GM19239 (cell line): Measurements from ENCODE around the gene HOTAIR.
A peak's percentile ranks its signal among the peaks of the same experiment; 100 is the strongest.

Experiments
- DNase-seq: peaks from one replicate; pipeline ENCODE4 v3.0.0; 2011; ENCODE audit warnings: low spot score; ENCODE audit not compliant: insufficient read length
- FAIRE-seq: peaks from 2 replicates; lab custom pipeline; 2011; peaks lifted over from hg19 to GRCh38; lab: Jason Lieb, UNC

Gene HOTAIR

DNA sequence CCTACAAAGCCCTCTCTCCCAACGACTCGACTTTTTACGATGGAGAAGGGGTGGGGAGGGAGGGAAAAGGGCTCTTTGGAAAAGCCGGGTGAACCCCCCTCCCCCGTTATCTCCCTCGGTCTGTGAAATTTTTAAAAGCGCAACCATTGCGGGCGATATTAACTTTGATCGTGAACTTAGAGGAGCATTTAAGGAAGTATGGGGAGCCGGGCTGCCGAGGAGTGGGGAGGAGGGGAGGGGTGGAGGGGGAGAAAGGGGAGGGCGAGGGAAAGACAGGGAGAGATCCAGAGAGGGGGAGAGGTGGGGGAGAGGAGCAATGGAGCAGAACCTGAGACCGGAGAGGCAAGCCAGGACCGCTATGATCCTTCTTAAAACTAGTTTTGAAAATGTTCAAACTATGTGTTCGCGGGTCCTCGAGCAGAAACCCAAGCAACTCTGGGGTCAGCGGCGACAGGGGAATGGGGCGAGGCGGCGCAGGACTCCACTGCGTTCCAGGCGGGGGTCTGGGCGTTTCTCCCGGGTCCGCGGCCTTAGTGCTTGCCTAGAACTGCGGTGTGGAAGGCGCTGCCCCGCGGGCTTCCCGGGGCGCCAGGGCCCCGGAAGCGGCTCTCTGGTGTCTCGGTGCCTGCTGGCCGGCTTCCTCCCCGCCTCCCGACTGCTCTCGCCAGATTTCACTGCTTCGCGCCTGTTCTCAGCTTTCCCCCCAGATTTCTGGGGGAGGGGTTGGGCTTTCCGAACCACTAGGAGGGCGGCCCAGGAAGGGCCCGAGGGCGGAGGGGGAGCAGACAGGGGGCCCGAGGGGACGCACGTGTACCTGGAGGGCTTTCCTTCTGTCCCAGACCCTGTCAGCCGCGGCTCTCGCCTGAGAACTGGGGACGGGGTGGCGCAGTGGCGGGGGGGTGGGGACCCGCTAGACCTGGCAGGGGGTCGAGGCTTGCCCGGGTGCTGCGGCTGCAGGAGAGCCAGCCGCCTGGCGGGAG, at the start of gene HOTAIR:
TSS of gene HOTAIR (minus strand) at position 871 of the 980 bp plus-strand sequence.
- DNase-seq = no peak

DNA sequence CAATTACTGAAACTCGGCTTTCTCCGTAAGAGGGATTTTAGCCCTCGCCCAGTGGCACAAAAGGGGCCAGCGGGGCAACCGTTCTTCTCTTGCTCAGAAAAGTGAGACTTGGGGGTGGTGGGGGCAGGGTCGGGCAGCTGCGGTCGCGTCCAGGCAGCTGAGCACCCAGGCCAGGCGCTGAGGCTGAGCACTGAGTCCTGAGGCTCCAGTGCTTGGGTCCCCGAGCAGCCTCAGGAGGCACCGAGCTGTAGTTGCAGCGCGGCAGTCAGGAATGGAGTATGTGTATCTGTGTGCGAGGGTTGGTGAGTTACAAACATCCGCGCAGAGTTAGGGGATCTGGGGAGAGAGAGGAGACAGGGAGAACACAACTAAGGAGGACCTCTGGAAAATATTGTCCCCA, 49.4 kb upstream of the HOTAIR start:
- no peak for FAIRE-seq
- no peak for DNase-seq

More for the DNA sequence above, at the start of gene HOTAIR:
- FAIRE-seq = no peak

DNA sequence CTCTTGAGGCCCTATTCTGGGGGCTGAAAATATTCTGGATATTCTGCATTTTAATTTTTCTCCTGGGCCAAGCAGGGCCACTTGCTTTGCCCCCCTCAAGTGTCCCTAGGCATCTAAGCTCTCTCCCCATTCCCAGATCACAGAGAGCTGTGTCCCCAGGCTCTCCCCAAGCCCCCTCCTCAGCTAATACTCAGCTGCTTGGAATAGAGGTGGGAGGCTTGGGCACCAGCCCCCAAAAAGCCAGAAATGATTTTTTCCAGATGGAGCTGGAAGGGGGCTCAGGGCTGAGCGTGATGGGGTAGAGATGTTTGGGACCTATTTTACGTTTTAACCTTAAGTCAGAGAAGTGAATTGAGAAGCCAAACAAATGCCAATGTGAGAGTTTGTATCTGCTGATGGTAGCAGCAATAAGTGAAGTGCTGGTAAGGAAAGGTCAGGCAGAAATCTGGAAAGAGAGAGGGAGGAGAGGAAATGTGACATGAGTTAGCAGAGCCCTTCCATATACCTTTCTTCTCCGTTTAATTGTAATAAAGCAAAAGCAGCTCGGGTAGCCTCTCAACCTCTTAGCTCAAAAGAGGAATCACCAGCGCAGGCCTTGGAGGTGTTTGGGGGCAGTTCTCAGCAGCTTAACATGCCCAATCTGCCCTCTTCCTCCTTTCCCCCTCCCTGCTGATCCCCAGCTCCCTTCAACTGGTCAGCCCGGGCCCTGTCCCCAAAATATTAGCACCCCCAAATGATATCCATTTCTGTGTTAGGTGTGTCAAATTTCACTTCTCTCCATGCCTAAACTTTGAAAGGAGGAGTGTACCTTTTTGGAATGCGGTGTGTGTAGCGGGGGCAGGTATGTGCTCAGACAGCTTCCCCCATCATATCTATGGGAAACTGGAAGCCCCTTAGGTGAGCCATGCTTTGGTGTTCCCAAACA, 48.5 kb upstream of the HOTAIR start:
- no peak for FAIRE-seq
- no peak for DNase-seq

DNA sequence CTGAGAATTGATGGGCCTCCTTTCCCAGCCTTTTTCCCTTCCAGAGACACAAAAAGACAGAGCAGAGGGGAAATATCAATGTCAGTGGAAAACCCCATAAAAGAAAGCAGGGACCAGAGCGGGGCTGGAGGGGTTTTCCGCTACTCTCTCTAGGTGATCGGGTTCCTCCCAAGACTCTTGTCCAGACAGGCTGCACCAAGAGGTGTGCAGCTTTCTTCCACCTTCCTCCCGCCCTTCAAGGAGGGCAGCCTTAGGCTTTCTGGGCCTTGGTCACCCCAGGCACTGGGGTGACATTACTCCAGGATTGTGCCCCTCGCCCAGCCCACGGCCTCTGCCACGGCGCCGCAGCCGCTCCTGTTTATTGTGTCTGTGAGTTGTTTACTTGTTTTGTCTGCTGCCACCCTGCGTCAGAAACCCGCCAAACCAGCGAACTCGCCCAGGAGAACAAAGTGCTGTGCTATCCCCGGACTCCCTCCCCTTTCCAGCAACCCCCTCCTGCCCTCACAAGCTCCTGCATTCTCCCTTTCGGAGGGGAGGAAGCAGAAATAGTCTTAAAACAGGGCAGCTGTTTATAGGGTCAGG, 46.8 kb upstream of the HOTAIR start:
- no peak for FAIRE-seq
- DNase-seq = no peak

DNA sequence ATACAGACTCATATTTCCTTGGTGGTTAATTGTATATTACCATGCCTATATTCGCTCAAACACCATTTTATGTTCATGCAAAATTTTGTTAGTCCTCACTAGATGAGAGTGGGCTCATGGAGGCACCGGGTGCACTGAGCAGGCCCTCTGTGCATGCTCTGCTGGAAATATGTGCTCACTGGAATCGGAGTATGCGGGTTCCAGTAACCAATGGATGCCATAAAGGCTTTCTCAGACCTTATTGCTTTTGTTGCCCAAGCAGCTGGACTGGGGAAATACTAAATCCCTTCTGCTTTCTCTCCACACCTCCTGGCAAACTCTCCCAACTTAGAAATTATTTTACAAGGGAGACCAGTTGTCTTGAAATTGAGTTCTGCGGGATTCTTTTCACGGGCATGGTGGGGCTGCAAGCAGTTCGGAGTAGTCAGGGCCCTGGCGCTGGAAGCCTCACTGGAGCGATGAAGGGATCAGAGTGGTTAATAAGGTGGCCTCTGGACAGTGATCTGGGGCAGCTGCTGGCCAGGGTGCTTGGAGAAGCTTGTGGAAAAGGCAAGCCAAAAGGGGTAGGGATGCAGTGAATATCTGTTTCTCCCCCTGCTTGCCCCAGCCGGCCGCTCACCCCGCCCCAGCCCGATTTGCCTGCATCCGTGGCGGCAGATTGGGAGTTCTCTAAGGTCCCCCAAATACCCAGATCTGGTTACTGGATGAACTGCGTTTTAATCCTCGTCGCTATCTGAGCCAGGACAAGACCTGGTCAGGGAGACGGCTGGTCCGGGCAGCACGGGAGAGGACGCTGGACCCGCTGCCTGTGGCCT, 46.0 kb upstream of the HOTAIR start:
- FAIRE-seq = no peak
- no peak for DNase-seq

DNA sequence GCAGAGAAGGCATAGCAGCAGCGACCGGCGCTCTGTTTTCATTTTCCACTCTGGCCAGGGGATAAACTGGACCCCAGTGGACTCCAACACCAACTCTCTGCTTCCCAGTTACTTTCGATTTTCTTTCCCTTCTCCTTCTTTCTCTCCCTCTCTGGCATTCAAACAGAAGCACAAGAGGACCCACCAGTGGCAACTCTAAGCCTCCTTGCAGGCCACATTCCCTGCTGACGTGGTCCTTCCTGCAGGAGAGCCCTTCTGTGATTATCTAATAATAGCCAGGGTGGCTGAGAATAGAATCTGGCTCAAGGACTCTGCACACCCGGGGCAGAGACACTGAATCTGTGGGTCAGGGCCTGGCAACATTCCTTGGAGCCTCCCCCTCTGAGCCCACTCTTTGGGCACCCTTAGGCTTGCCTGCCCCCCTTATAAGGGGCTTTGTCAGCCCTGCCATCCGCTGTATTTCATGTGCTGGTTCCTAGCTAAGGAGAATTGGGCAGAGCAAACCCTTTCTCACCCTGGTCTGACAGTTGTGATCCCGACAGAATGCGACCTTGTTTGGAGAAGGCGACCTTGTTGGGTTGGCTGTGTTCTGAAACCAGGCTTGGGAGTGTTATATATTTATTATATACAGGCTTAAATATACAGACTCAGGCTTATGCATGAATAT, 45.3 kb upstream of the HOTAIR start:
- no peak for FAIRE-seq
- no peak for DNase-seq

DNA sequence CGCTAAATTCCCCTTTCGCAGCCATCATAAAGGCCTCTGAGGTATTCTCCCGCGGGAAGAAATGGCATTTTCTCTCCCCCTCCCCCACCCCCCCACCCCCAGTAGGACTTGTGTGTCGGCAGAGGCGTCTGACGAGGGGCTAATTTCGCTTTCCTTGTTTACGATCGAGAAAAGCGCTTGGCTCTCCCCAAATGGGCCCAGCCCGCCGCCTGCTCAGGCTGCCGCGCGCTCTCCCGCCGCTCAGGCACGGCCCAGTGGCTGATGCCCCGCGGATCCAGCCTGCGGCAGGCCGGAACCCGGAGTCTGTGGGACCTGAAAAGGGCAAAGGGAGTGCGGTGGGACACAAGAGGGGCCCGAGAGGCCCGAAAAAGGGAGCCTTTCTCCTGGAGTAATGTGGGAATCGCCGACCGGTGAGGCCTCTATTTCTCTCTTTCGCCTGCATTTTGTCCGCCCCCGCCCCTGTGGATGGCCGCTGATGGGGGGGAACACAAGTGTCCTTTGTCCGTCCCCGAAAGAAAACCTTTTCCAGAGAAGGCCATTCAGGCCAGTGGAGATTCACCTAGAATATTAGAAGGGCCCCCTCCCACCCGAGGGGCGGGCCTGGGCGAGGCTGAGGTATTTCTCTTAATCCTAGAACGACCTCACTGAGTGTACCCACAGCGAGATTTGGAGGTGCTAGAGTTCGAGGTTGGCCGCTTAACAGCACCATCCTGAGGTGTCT, 44.5 kb upstream of the HOTAIR start:
- no peak for FAIRE-seq
- DNase-seq = no peak

DNA sequence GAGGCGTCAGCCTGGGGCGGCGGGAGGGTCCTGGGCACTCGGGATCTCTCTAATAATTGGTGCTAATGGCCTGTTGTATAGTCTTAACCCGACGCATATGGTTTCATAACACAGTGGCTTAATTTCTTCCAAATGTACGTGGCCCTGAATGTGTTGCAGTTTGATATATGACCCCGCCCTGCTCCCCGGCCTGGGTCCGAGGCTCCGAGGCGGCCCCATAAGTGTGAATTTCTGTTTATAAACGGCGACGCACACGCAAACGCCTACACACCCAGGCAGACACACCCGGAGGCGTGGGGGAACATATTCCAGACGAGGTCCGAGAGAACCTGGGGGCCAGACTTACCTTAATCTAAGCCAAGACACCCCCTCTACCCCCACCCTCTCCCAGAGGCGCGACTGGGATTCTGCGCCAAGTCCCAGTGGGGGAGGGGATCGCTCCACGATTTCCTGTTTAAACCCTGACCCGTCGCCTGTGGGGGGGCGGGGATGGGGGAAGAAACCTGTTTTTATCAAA, 43.8 kb upstream of the HOTAIR start:
- no peak for FAIRE-seq
- DNase-seq = no peak

DNA sequence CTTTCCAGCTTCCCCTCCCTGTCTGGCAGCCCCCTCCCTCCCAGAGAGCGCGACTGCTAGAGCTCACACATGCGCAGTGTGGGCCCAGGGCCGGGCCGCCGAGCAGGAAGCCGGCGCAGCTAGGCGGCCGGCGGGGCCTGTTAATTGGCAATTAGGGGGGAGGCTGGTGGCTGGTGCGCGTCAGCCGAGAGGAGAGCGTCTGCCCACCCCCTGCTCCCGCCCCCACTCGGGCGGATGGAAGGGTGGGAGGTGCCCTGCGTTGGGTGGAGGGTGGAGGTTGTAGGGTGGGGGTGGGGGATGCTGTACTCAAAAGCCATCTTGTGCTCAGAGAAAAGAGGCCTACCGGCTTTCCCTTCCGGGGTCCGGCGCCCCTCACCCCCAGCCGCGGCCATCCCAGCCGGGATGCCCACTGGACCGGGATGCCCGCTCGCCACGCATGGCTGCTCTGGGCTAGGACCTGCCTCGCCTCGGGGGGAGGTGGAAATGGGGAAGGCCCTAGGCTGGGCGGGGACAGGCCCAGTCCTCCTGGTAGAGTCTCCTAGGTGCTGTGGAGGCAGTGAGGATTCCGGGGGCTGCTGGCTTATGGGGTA, 43.2 kb upstream of the HOTAIR start:
- FAIRE-seq (peak; percentile 77), DNase-seq (peak; percentile 93)

DNA sequence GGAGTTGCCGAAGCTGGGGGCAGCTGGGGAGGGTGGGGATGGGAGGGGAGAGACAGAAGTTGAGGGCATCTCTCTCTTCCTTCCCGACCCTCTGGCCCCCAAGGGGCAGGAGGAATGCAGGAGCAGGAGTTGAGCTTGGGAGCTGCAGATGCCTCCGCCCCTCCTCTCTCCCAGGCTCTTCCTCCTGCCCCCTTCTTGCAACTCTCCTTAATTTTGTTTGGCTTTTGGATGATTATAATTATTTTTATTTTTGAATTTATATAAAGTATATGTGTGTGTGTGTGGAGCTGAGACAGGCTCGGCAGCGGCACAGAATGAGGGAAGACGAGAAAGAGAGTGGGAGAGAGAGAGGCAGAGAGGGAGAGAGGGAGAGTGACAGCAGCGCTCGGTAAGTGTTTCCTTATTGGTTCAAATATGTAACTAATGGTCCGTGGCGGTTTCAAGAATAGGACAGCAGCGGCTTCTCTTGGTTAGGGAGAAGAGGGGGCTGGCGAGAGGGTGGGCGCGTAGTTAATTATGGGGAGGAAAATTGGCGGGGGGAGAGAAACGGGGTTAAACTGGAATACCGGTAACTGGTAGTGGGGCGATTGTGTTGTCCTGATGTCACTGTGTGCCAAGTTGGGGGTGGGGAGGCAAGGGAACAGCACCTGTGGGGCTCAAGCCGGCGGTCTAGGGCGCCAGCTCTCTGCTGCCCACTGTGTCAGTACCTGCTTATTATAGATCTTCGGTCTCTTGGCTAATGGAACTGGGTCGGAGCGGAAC, 42.5 kb upstream of the HOTAIR start:
- no peak for DNase-seq

DNA sequence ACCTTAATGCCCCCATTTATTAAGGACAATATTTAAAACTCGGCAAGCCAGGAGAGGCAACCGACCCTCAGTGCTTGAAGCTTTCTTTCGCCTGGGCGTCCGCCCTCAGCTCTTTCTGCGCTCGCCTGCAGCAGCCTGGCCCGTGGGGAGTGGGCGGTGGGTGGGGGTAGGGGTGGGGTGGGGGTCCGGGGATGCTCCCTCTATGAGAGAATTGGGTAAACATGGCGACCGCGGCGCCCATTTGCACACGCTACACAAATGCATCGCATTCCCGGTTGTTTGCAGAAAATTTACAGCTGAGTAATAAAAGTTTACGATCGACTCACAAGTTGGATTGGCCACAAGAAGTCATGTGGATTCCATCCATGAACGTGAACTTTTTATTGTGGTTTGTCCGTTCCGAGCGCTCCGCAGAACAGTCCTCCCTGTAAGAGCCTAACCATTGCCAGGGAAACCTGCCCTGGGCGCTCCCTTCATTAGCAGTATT, 41.8 kb upstream of the HOTAIR start:
- FAIRE-seq (no peak), DNase-seq (no peak)

More for the DNA sequence above, 42.5 kb upstream of the HOTAIR start:
- FAIRE-seq = no peak

DNA sequence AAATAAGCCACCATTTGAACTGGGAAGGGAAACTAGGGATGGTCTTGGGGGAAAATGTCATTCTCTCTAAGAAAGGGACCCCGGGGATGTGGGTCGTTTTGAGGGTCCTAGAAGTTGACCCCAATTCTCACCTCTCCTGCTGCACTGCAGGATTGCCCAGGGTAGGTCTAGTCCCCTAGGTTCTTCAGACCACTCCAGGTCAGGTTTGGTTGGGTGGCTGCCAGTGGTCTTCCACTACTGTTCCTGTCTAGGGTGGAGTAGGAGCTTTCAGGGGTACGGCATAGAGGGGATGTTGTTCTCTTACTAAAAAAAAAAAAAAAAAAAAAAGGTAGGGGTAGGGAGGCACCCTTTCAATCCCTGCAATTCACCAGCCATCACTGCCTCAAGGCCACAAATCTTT, 41.3 kb upstream of the HOTAIR start:
- no peak for FAIRE-seq

DNA sequence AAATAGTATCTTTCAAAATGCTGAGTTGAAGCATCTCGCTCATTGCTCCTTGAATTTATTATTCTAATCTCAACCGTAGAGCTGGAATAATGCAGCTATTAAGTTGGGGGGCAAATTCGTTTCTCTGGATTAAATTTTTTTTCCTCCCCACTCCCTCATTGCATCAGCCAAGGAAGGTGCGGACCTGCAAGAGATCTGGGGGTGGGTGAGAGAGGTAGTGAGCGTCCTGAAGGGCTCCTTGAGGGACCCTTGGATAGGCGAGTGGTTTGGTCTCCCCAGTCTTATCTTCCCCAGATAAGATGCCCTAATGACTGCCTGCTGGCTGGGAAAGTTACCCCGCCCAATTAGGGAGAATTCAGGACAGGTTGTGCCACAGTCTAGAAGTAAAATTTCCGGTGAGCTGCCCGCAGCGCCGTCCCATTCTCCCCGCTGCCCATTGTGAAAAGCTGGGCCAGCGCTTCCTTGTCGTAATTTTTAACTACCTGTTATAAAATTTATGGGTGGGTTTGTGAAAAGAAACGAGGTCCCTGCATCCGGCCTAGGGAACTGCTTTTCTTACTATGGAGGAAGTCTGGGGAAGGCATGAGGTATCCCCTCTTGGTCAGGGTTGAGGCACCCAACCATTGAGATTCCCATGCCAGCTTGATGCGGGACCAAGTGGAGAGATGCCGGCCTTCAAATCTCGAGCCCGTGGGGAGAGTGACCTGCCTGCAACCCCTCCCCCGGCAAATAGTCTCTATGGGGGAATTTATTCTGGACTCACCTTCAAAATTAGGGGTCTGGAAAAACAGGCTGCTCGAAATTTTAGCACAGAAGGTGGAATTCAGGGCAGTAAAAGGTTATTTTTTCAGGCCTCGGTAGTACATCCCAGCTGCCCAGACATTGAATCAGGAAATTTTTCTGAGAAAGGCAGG, 40.5 kb upstream of the HOTAIR start:
- no peak for FAIRE-seq

More for the DNA sequence above, 41.3 kb upstream of the HOTAIR start:
- no peak for DNase-seq

DNA sequence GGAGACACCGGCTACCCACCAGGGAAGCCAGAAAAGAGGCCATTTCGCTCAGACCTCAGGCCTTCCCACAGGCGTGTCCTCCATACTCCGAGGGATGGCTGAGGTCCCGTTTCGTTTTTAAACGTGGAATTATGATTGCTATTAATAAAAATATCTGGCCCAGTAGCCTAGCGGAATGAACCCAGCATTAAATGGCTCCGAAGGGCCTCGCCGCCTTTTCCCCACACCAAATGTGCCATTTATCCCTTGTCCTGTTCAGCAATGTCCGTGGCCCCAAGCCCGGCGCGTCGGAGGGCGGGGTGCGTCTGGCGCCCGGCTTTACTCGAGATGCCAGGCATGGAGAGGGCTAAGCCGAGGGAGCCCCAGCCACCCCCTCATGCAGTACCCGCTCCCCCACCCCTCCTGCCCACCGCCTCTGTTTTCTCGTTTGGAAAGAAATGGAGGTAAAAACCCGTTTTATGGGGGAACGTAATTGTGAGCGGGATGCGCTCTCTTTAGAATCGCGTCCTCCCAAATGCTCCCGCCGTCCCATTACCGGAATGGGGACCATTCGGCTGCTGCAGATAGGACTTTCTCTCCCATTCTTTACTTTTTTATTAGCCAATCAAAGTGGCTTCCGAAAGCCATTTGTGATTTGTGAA, 39.7 kb upstream of the HOTAIR start:
- DNase-seq (no peak), FAIRE-seq (no peak)

More for the DNA sequence above, 40.5 kb upstream of the HOTAIR start:
- no peak for DNase-seq

DNA sequence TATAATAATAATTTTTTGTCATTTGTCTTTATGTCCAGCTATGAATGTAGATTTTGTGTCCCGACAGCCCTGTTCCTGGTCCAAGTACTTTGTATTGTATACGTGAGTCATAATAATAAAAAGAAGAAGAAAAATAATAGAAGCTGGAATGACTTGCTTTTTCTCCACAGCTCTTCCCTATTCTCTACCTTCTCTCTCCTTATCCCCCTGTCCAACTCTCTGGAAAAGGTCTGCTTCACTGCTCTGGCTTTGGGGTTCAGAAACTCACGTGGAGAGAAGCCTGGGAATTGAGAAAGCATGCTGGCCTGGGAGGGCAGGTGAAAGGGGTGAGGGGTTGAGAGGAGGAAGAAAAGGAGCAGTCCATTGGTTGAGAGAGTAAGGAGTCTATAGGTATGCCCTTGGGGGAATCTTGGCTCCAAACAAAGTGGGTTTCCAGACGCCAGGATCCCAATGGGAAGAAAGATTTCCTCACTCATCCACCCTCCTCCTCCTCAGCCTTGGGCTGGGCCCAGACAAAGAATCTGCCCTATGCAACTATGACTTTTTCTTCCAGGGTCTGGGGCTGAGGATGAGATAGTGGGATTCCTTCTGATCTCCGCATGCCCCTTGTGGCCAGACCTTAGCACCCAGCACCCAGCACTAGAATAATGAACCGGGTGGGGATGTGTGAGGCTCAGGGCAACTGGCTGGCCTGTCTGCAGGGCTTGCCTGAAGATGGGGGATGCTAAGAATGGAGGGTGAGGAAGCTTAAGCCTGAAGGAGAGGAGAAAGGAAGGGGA, 38.1 kb upstream of the HOTAIR start:
- FAIRE-seq = no peak
- DNase-seq = no peak
